Prostate gland (tissue), 2 donors: Measurements from ENCODE around the gene ANKRD40CL. TPM values are rescaled to one million over a fixed set of nuclear protein-coding genes. Genes with fewer than 3 reads are reported as not detected.

Experiments
- DNase-seq: peaks from one replicate; pipeline ENCODE4 v3.0.0-alpha.2; 2019; ENCODE audit warnings: low spot score
- H3K27ac ChIP-seq, 2 donors: fragments of 200-600 bp; sonication (generic); 2 replicates each; pipeline ENCODE4 v1.5.1; 2017 to 2019
- H3K27me3 ChIP-seq: fragments of 200-600 bp; sonication (generic); replicated peaks from 2 replicates; pipeline ENCODE4 v1.5.1; 2019; ENCODE audit not compliant: insufficient read depth
- H3K36me3 ChIP-seq, 2 donors: fragments of 200-600 bp; sonication (generic); 1 replicate in 1 of 2; 2 replicates in 1 of 2; pipeline versions ENCODE4 v1.5.1 to v1.8.1; 2017 to 2019
- H3K4me1 ChIP-seq: fragments of 200-600 bp; sonication (generic); replicated peaks from 2 replicates; pipeline ENCODE4 v1.5.1; 2019
- H3K4me3 ChIP-seq, 2 donors: fragments of 200-600 bp; sonication (generic); 2 replicates each; pipeline ENCODE4 v1.5.1; 2017 to 2019
- H3K9me3 ChIP-seq: fragments of 200-600 bp; sonication (generic); 2 replicates; pipeline ENCODE4 v1.5.1; 2017
- POLR2A ChIP-seq: fragments of 450-650 bp; IDR thresholded peaks from one replicate; pipeline ENCODE4 v1.6.1; 2016; ENCODE audit warnings: antibody characterized with exemption, mild to moderate bottlenecking
- POLR2AphosphoS5 ChIP-seq: sonication (generic); formaldehyde crosslinking; IDR thresholded peaks from one replicate; pipeline ENCODE4 v1.6.1; 2017; ENCODE audit warnings: antibody characterized with exemption
- WGBS: methylation state at CpG from one replicate; pipeline ENCODE4 v1.1.5; 2018; 5-methylcytosine and 5-hydroxymethylcytosine counted together
- intact Hi-C: fragments of 100-400 bp; cut with DNase I; formaldehyde crosslinking; loops from one replicate; pipeline ENCODE4 v1.14.2; 2022
- total RNA-seq, 2 donors: library from RNA; depleted of rRNA; stranded (reverse); fragments of >200 nt; gene quantifications; one replicate each; pipeline ENCODE4 v1.1.0, GENCODE V29; 2016
- TF ChIP-seq, protein P1 (sequence below), 4 experiments: fragments of 200-600 bp in 2 of 4; fragments of 450-650 bp in 2 of 4; sonication (generic) in 2 of 4; IDR thresholded peaks; 1 replicate in 3 of 4; 2 replicates in 1 of 4; pipeline ENCODE4 v1.5.1; 2016 to 2019; ENCODE audit warnings: antibody characterized with exemption in 4 of 4, mild to moderate bottlenecking in 2 of 4, moderate library complexity in 2 of 4

ANKRD40CL gene
- total RNA-seq, 2 donors from 2014 or later, result not detected

DNA sequence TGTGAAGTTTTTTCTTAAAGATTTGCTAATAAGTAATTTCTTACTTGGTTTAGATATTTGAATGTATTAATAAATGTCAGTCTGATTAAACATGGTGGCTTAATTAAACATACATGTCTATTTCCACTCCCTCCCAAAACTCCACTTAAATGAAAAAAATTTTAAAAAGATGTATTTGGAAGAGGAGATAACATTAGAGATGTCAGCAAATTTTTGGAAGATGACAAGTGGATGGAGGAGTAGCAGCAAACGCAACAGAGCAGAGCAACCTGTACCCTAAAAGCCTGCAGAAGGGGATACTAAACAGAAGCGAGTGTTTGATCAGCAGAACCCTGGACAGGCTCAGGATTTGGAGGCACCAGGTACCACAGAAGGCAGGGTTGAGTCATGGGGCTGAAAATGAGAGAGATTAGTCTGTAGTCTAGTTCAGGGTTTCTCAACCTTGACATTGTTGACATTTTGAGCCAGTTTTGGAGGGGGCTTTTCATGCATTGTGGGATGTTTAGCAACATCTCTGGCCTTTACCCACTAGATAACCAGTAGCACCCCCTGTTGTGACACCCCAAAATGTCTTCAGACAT lies 30.1 kb downstream of the ANKRD40CL start:
- no peaks in the 10 kb centered on the region for H3K9me3 ChIP-seq
- intact Hi-C loops, result no loop called here
- TF ChIP-seq, protein P1, sequence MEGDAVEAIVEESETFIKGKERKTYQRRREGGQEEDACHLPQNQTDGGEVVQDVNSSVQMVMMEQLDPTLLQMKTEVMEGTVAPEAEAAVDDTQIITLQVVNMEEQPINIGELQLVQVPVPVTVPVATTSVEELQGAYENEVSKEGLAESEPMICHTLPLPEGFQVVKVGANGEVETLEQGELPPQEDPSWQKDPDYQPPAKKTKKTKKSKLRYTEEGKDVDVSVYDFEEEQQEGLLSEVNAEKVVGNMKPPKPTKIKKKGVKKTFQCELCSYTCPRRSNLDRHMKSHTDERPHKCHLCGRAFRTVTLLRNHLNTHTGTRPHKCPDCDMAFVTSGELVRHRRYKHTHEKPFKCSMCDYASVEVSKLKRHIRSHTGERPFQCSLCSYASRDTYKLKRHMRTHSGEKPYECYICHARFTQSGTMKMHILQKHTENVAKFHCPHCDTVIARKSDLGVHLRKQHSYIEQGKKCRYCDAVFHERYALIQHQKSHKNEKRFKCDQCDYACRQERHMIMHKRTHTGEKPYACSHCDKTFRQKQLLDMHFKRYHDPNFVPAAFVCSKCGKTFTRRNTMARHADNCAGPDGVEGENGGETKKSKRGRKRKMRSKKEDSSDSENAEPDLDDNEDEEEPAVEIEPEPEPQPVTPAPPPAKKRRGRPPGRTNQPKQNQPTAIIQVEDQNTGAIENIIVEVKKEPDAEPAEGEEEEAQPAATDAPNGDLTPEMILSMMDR (IDR thresholded peaks at IDR 0.05), result no peak
- TF ChIP-seq POLR2A, result no peak
- TF ChIP-seq POLR2AphosphoS5, result no peak
- peaks cover 0 to 5% of the 10 kb centered on the region in 2 donors for H3K36me3 ChIP-seq
- no peak overlapping the region for H3K27ac ChIP-seq
- H3K27me3 ChIP-seq, result no peaks in the 10 kb centered on the region
- DNase-seq, result no peak
- no peak overlapping the region for H3K4me3 ChIP-seq
- no peaks in the 10 kb centered on the region for H3K4me1 ChIP-seq
- 85% methylated on average over 2 of the region's 2 CpGs for WGBS

DNA sequence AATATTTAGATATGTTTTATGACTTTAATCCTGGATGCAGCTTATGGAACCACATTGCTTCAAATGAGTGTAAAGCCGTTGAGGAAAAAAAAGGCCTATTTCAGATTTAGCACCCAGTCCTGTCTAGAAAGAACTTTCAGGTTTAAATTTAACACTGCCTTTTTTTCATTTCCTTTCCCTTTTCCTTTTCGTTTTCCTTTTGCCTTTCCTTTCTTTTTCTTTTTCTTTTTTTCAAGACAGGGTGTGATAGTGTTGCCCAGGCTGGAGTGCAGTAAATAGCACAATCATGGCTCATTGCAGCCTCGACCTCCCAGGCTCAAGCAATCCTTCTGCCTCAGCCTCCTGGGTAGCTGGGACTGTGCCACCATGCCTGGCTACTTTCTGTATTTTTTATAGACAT lies 32.0 kb downstream of the ANKRD40CL start:
- no peaks in the 10 kb centered on the region for H3K27me3 ChIP-seq
- no peak overlapping the region for H3K4me3 ChIP-seq
- no peak overlapping the region for H3K27ac ChIP-seq
- no peaks in the 10 kb centered on the region for H3K4me1 ChIP-seq
- no peaks in the 10 kb centered on the region for H3K9me3 ChIP-seq
- no peaks in the 10 kb centered on the region for H3K36me3 ChIP-seq
- intact Hi-C loops, result no loop called here
- DNase-seq, result no peak
- 87% methylated on average over 3 of the region's 3 CpGs for WGBS
- TF ChIP-seq POLR2A (no peak), POLR2AphosphoS5 (no peak)
- TF ChIP-seq, protein P1 (IDR thresholded peaks at IDR 0.05), result no peak

DNA sequence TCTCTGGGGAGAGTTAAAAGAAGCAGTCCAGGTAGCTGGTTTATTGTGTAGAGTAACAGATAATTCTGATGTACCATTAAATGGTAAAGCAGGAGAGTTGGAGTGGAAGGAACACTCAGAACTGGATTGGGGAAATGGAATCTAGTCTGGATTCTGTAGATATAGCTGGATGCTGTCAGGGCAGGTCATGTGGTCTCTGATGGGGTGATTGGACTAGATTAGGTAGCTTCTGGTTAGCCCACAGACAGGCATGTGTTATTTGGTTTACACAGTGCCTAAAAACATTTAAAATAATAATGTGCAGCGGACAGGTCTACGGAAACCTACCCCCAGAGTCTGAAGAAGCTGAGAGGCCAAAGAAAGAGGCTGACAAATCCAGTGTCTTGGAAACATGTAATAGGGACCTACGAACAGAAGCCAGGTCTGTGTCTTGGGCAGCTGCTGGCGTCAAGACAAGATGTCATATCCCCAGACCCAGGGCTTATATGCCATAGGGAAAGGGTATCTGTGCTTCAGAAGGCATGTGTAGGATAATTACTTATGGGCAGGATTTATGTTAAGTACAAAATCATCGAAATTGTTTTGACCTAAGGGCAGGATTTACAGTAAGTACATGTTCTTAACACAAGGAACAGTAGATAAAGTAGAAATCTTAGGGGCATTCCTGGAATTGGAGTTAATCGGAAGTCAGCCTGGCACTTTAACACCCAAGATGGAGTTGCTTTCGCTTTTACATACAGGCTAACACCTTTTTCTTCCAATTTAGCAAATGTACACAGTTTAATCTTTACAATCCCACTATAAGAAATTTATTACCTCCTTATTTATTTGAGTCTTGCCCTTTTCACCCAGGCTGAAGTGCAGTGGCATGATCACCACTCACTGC lies 35.5 kb downstream of the ANKRD40CL start:
- Histone ChIP-seq H3K4me3 (no peak overlapping the region), H3K4me1 (peaks cover 4% of the 10 kb centered on the region), H3K27me3 (no peaks in the 10 kb centered on the region), H3K9me3 (no peaks in the 10 kb centered on the region), H3K36me3 (no peaks in the 10 kb centered on the region), H3K27ac (no peak overlapping the region)
- no peak for TF ChIP-seq POLR2AphosphoS5
- TF ChIP-seq, protein P1 (IDR thresholded peaks at IDR 0.05), result no peak
- TF ChIP-seq POLR2A, result no peak
- WGBS, result 64% methylated on average over 7 of the region's 7 CpGs
- intact Hi-C loops, result no loop called here
- no peak for DNase-seq

DNA sequence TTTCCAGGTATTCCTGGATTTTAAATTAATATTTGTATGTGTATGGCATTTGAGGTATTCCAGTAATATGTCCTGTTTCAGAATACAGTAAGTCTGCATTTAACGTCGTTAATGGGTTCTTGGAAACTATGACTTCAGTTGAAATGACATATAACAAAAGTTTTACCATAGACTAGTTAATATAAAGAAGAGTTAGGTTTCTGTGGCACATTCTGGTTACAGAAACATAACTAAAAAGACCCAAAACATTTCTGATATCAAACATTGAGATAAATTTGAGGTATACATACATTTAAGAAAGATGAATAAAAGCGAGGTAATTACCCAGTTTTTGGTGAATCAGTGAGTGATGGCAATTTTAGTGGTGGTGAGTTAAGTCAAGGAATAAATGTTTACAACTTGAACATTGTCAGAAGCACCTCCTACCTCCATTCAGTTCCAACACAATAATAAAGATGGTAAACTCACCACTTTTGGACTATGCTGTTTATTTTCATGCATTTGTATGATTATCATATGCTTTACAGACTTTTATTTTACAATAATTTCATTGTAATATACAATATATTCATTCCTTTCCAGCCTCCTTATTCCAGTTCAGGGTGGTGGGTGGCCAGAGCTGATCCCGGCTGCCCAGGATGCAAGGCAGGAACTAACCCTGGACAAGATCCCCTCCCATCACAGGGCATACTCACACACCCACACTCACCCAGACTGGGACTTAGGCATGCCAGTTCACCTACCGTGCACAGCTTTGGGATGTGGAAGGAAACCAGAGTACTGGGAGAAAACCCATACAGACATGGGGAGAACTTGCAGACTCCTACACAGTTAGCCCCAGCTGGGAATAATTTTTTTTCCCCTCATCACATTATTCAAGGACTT lies 38.2 kb downstream of the ANKRD40CL start:
- H3K4me3 ChIP-seq, result no peak overlapping the region
- DNase-seq, result no peak

More for the DNA sequence above, 38.2 kb downstream of the ANKRD40CL start:
- no peaks in the 10 kb centered on the region for H3K27me3 ChIP-seq
- H3K27ac ChIP-seq, result no peak overlapping the region
- no peaks in the 10 kb centered on the region for H3K36me3 ChIP-seq
- H3K4me1 ChIP-seq, result peaks cover 7% of the 10 kb centered on the region
- no peaks in the 10 kb centered on the region for H3K9me3 ChIP-seq
- intact Hi-C loops, result no loop called here
- TF ChIP-seq, protein P1 (IDR thresholded peaks at IDR 0.05), result no peak
- TF ChIP-seq POLR2AphosphoS5, result no peak
- no peak for TF ChIP-seq POLR2A
- 63% methylated on average over 5 of the region's 5 CpGs for WGBS
